ENCODE results near the gene SPTBN5.

SPTBN5 gene

GRCh38 chr15:41893422-41894250, at the start of gene SPTBN5:
TSS of gene SPTBN5 (minus strand) at chr15:41894053. CDS start at chr15:41893497, 556 bp downstream.
- DNase-seq (ENCODE audit: low read depth in 2 of 2): no peak

GRCh38 chr15:41942886-41943285, 49.0 kb upstream of the SPTBN5 start:
- no peak for DNase-seq (ENCODE audit: low read depth in 2 of 2)

GRCh38 chr15:41941644-41942415, 48.0 kb upstream of the SPTBN5 start:
- DNase-seq (ENCODE audit: low read depth in 2 of 2): no peak

- DNase-seq (ENCODE audit: low read depth in 2 of 2): peak; percentile 38 to 44
Observed at GRCh38 chr15:41940441-41940857, 46.6 kb upstream of the SPTBN5 start.

GRCh38 chr15:41939986-41940385, 46.1 kb upstream of the SPTBN5 start:
- DNase-seq (ENCODE audit: low read depth in 2 of 2): no peak

GRCh38 chr15:41937568-41937923, 43.7 kb upstream of the SPTBN5 start:
- no peak for DNase-seq (ENCODE audit: low read depth in 2 of 2)

- DNase-seq (ENCODE audit: low read depth in 2 of 2): peak; percentile 64 to 76
Observed at GRCh38 chr15:41936649-41937567, 43.1 kb upstream of the SPTBN5 start.

GRCh38 chr15:41936155-41936554, 42.3 kb upstream of the SPTBN5 start:
- DNase-seq (ENCODE audit: low read depth in 2 of 2): no peak

- DNase-seq (ENCODE audit: low read depth in 2 of 2): peak; percentile 18 to 27
Observed at GRCh38 chr15:41935566-41936020, 41.7 kb upstream of the SPTBN5 start.

GRCh38 chr15:41934843-41935242, 41.0 kb upstream of the SPTBN5 start:
- peak; percentile 46 to 53 for DNase-seq (ENCODE audit: low read depth in 2 of 2)

GRCh38 chr15:41933771-41934170, 39.9 kb upstream of the SPTBN5 start:
- DNase-seq (ENCODE audit: low read depth in 2 of 2): no peak

- DNase-seq (ENCODE audit: low read depth in 2 of 2): no peak
Observed at GRCh38 chr15:41933326-41933725, 39.5 kb upstream of the SPTBN5 start.

- no peak for DNase-seq (ENCODE audit: low read depth in 2 of 2)
Observed at GRCh38 chr15:41932511-41933289, 38.8 kb upstream of the SPTBN5 start.

- DNase-seq (ENCODE audit: low read depth in 2 of 2): no peak
Observed at GRCh38 chr15:41932101-41932500, 38.2 kb upstream of the SPTBN5 start.

- no peak for DNase-seq (ENCODE audit: low read depth in 2 of 2)
Observed at GRCh38 chr15:41930867-41931222, 37.0 kb upstream of the SPTBN5 start.

GRCh38 chr15:41930221-41930866, 36.5 kb upstream of the SPTBN5 start:
- no peak for DNase-seq (ENCODE audit: low read depth in 2 of 2)

- DNase-seq (ENCODE audit: low read depth in 2 of 2): no peak
Observed at GRCh38 chr15:41928637-41929620, 35.1 kb upstream of the SPTBN5 start.

- no peak for DNase-seq (ENCODE audit: low read depth in 2 of 2)
Observed at GRCh38 chr15:41928100-41928499, 34.2 kb upstream of the SPTBN5 start.

- no peak for DNase-seq (ENCODE audit: low read depth in 2 of 2)
Observed at GRCh38 chr15:41927536-41927935, 33.7 kb upstream of the SPTBN5 start.

Measured in stimulated activated CD4-positive, alpha-beta T cell treated with anti-CD3 and anti-CD28 coated beads, Interleukin-4, amount 100 ng/mL, for 48 hours (primary cell).